NCI-H1436 (cell line): ENCODE results near the gene ST3GAL4.
"Not testable (repeated sequence)": the region's sequence is repeated elsewhere in the genome, so short reads cannot be mapped to it uniquely, and the experiment has no call there.

Experiments
- DNase-seq: peaks from one replicate; lab custom pipeline; 2025; lab: John Stamatoyannopoulos, UW

The ST3GAL4 gene

DNA sequence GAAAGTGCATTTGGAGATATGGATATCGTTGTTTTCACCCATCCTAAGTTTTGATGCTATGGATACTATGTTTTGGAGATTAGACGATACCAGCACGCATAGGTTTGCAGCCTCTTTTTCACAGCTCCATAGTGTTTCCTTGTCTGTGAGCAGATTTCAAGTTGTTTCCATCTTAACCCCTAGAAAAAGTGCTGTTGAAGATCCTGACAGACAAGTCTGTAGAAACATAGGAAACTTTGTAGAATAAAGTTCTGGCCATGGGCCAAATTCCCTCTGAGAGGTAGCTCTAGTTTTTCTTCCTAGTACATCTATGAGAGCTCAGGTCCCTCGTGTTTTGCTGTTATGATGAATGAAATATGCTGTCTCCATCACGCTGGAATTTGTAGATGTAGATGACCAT lies 32.4 kb downstream of the ST3GAL4 start:
- no peak for DNase-seq

DNA sequence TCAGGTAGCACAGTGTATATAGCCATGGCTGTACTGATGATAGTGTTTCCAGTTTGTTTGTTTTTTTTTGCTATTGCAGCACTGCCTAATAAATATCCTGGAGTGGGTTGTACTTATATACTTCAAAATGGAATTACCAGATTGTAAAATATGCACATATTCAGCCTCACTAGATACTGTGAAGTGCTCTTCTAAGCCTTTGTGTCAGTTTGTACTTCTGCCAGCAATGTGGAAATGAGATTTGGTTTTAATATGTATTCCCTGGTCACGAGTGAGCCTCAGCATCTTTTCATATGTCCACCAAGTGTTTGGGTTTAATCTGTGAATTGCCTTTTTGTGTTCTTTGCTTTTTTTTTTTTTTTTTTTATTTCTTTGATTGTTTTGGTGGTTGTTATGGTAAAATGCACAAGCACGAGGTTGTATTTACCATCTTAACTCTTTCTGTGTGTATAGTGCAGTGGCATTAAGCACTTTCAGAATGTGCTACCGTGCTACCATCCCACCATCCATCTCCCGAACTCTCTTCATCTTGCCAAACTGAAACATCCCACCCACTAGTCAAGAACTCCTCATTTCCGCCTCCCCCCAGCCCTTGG lies 34.9 kb downstream of the ST3GAL4 start:
- no peak for DNase-seq

DNA sequence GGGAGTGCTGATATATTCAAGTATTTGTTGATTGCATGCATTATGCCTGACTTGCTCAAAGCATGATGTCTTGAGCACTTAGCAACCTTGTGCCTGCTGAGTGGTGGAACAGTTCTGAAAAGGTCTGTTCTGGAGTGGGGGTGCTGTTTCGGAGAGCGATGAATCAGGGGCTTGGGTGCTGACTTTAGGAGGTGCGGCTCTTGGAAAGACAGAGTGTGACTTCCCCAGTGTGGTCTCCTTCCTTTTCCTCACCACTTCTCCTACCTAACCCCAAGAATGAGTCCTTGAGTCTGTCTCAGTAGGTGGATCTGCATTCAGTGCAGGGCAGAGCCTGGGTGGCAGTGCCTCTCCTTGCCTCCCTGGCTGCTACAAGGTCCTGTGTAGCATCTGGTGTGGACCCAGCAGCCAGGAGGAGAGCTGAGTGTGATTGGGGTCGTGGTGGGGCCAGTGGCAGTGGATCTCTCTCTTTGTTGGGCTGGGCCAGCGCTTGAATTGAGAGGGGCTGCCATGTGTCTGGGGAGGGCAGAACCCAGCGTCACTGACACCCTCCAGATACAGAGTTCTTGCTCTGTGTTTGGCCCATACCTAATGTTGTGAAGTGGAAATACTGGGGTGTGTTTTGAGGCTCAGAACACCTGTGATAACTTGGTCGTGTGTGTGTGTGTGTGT lies 35.9 kb downstream of the ST3GAL4 start:
- DNase-seq, result no peak

DNA sequence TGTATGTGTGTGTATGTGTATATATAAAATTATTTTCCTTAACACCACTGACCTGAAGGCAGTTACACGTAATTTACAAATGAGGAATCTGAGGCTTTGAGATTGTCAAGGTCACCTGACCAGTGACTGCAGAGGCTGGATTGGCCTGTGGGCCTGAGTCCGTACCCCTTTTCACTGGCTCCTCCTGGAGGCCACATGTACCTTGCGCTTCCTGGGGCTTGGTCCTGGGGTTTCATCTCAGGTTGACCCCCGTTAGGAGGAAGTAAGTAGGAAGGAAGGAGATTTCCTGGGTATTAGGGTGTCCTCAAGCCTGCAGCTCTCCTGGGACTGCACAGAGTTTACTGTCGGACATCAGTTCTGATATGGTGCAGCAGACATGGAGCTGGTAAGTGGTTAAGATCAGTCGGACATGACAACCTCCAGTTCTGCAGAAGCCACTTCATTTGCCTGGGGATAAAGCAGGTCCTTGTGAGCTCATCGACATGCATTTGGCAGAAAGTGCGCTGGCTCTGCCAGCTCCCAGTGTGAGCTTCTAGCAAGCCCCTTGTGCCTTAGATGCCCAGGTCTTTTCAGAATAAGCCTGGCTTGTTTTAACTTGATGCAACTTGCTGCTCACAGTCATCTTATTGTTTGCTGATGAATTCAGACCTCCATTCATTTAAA lies 36.6 kb downstream of the ST3GAL4 start:
- DNase-seq, result no peak

DNA sequence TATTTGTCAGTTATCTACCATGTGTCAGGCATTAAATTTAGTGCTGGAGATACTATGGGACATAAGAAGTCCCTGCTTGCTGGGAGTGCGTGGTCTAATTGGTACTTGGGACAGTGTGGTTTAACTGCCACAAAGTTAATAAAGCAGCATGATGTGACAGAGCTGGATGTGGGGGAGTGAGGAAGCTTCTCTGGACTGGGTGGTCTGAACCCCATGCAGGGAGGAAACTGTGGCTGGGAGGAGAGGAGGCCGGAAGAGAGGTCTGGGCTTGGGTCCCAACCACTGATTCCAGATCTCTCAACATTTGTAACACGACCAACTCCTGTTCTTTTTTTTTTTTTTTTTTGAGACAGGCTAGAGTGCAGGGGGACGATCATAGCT lies 37.1 kb downstream of the ST3GAL4 start:
- DNase-seq, result no peak

DNA sequence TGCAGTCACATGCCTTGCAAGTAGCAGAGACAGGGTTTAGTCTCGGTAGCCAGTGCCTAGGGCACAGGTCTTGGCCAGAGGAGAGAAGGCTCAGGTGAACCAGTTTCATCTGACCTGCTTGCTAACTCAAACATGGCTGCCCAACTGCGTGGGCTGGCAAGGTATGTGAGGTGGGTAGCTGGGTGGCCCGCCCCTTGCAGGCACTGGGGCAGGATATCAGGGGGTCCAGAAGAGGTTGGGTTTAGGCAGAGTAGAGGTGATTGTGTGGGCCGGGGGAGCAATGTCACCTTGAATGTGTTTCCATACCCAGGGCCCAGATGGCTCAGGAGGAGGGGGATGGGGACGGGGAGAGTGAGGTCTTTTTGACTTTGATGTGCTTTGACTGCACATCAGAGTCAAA lies 37.7 kb downstream of the ST3GAL4 start:
- no peak for DNase-seq

DNA sequence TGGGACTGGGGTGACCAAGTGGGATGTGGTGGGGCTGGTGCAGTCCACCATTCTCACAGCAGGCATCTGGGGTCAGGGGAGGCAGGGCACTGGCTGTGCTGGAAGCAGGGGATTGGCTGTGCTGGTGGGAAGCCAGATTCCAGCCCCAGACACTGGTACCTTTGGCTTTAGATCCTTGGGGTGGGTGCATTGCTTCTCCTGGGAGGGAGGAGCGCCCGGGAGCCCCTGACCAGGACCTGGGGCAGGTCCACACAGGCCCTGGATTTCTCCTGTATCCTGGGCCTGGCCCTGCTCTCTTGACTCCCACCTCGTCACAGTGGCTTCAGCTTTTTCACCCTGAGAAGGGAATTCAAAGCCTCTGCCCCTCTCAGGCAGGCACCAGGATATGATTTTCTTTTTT lies 38.5 kb downstream of the ST3GAL4 start:
- DNase-seq, result no peak

DNA sequence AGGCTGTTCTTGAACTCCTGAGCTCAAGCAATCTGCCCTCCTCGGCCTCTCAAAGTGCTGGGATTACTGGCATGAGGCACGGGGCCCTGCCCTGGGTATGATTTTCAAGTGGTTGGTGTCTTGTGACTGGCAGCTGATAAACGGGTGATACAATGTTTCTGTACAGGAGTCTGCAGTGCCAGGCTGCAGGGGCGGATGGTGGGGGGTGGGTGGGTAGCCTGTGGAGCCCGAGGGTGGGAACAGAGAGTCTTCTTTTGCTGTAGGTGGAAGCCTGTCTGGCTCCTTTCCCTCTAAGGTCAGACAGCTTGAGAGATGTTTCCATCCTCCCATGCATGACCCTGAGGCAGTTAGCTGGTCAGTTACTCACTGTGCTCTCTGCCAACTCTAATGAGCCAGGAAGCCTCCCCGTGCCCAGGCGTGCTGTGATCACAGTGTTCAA lies 39.2 kb downstream of the ST3GAL4 start:
- not testable (repeated sequence) for DNase-seq

DNA sequence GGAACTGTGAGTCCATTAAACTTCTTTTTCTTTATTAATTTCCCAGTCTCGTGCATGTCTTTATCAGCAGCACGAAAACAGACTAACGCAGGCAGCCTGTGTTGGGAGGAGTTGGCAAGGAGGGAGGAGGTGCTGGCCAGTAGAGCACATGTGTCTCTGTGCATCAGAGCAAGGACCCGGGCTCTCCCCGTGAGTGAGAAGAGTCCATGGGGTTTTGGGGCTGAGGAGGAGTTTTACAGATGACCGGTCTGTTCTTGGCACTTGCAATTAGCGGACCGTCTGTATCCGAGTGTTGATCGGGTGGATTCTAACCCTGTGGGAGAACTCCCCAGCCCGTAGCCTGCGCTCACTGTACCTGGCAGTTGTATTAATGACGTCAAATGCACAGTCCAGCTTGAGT lies 40.3 kb downstream of the ST3GAL4 start:
- DNase-seq, result not testable (repeated sequence)

DNA sequence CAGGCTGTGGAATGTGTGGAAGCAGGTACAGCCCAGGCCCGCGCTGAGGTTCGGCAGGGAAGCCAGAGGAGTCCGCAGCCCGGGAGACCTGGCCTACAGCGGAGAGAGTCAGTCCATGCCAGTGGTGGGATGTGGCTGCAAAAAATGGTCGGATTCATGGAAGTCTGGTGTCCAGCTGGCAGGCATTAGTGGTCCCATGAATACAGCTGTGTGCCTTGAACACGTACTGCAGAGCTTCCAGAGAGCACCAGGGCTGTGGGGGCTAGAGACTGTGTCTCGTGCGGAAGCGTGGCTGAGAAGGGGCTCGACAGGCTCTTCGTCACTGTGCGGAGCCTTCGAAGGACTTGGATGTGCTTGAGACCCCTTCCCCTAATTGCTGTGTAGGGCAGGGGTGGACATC lies 40.8 kb downstream of the ST3GAL4 start:
- DNase-seq, result not testable (repeated sequence)

DNA sequence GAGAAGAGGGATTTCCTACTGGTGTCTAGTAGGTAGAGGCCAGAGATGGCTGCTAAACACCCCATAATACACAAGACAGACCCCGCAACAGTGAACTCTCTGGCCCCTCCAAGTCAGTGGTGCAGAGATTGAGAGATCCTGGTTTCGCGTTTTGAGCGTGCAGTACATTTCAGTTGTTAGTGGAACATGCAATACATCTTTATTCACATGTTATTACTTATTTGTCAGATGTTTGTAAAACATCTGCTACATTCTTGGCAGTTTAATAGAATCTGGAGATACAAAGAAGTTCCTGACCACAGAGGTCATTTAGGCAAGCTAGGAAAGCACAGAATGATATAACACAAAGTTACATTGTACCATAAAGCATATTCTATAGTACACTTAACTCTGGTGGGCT lies 41.5 kb downstream of the ST3GAL4 start:
- DNase-seq, result no peak

DNA sequence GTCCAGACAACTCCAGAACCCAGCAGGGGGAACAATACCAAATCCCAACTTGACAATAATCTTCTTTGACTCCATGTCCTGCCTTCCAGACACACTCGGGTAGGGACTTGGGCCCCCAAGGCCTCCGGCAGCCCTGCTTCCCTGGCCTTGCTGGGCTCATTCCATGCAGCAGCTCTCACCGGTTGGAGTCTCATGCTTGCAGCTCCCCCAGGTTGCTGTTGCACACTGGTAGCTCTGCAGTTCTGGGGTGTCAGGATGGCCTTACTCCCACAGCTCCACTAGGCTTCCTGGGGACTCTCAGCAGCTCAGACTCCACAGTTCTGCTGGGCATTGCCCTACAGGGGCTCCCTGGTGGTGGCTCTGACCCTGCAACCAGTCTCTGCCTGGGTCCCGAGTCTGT lies 42.8 kb downstream of the ST3GAL4 start:
- no peak for DNase-seq

DNA sequence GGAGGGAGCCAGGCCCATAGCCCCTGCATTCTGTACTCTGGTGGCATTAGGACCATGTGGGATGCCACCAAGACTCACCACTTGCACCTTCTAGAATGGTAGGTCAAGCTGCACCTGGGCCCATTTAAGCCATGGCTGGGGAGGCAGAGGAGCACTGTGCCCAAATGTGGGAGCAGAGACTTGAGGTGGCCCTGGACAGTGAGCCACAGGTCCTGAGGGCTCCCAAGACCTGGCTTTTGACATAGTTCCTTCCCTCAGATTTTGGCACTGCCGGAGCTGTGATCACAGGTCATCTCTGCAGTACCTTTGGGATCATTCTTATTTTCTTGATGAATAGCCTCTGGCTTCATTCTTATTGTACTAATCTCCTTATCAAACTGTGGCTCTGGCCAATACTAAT lies 43.2 kb downstream of the ST3GAL4 start:
- DNase-seq, result no peak

DNA sequence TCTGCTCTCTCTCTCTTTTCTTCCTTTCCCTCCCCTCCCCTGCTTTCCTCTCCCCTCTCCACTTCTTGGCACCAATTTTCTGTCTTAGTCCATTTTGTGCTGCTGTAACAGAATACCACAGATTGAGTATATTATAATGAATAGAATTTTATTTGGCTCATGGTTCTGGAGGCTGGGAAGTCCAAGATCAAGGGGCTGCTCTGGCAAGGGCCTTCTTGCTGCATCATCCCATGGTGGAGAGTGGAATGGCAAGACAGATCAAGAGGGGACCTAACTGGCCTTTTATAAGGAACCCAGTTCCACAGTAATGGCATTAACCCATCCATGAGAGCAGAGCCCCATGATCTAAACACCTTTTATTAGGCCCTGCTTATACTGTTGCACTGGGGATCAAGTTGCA lies 44.5 kb downstream of the ST3GAL4 start:
- no peak for DNase-seq

DNA sequence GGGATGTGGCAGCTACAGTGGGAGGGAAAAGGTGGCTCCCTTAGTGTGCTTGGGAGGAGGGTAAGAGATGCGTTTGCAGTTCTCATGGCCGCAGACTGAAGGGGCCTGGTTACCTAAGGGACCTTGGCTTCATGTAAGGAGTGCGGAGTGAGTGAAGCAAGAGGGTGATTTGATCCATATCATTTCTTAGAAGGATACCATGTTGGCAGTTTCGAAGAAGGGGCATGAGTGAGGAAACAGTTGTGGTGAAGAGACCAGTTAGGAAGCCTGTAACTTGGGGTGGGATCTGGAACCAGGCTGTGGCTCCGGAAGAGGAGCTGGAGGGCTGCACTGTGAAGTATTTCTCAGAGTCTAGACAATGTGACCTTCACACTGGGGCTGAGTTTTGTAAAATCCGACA lies 45.0 kb downstream of the ST3GAL4 start:
- no peak for DNase-seq

DNA sequence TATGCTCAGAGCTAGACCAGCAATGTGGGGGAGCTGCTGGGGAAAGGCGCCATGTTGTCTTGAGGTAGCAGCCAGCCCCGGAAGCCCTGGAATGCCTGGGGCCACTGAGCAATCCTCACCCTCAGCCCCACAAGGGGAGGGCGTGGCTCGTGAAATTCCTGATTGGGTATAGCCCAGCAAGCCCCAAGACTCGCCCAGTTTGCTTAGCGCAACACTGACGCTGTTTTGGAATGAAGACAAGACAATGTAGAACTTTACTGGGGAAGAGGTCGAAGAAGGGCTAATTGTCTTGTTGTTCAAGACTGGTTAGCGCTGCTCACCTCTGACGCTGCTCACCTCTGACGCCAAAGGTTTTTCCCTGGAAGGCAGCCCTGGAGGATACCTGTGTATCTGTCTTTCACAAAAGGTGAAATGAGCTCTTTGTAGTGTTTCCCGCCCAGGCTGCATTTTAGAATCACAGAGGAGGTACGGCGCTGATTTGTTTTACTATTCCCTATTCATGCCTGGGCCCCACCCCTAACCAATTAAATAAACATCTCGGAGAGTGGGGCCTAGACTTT lies 47.6 kb downstream of the ST3GAL4 start:
- DNase-seq, result no peak

DNA sequence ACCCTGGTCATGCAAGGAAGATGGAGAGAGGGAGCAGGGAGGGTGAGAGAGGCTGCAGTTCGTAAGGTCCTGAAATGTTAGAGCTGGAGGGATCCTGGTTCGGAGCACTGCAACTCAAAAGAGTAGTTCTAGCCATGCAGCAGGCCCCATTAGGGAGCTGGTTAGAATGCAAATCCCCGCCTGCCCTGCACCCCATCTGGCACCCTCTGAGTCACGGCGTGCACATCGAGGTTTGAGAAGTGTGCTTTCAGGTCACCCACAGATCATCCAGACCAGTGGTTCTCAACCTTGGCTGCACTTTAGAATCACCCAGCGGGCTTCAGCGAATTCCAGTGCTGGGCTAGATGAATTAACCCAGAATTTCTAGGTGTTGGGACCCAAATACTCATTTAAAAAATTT lies 48.2 kb downstream of the ST3GAL4 start:
- DNase-seq, result no peak

DNA sequence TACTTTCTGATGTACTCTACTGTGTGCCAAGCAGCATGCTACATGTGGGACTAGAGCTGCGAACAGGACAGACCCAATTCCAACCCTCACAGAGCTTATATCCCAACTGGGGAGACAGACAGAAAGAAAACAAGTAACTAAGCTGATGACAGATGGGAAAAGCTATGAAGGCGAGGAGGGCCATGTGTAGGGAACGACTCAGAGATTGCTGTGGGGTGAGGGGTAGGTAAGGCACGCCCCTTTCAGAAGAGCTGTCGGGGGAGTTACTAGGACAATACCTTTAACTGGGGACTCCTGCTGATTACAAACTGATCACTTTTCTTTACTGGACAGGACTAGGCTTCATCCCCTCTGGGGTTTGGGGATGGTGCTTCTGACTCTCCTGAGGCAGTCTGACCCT lies 48.9 kb downstream of the ST3GAL4 start:
- no peak for DNase-seq

DNA sequence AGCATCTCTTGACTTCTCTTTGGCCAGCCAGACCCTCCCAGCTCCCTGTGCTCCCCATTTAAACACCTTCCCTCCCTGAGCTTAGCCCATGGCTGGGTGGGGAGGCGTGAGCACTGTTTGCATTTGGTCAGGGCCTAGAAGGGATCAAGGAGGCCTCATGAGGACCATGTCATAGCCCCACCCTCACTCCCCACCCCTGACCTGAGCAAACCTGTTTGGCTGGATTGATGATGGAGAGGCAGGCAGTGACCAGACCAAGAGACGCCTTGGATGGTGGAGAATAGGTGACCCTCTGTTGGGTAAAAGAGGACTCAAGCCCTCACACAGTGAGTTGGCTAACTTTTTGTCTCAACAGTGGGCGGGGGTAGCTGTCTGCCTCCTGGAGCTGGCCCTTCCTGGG lies 49.9 kb downstream of the ST3GAL4 start:
- no peak for DNase-seq

DNA sequence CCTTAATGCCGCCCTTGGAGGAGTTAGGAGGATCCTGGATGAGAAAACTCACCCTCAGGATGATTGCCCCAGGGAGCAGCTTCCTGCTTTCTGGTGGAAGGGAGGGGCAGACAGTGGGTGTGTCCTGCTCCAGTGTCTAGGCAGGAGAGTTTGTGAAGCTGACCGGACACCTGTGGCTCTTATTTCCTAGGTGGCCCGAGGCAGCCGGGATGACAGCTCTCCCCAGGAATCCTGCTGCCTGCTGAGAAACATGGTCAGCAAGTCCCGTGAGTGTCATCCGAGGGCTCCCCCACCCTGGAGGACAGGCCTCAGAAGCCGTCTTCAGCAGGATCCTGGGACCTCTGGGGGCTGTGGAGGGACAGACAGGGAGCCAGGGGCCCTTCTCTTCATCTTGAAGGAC lies 50.4 kb downstream of the ST3GAL4 start:
- DNase-seq, result no peak

DNA sequence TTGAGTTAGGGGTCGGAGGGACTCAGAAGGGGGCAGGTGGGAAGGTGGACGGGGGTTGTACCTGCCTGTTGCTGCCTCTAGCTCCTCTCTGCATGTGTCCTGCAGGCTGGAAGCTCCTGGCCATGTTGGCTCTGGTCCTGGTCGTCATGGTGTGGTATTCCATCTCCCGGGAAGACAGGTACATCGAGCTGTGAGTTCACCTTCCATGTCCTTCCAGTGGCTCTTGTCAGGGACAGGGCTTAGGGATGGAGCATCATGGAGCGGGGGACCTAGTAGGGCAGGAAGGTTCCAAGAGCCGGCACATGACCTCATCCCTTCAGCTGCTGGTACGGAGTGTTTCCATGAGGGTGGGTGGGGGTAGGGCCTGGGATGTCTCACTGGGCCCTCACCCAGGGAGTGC lies 50.9 kb downstream of the ST3GAL4 start:
- DNase-seq, result no peak

DNA sequence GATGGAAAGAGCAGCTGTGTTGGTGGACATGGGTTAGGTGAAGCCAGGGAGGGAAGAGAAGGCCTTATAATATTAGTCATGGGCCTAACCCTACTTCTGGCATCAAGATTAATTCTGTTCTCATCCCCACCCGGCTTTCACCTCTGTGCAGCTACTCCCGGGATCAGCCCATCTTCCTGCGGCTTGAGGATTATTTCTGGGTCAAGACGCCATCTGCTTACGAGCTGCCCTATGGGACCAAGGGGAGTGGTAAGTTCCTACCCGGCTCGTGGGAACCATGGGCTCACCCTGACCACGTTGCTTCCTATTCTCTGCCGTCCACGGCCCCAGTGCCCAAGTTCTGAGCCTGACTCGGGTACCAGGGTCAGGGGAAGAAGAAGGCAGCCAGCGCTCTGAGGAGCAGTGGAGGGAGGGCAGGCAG lies 51.6 kb downstream of the ST3GAL4 start:
- DNase-seq, result no peak

DNA sequence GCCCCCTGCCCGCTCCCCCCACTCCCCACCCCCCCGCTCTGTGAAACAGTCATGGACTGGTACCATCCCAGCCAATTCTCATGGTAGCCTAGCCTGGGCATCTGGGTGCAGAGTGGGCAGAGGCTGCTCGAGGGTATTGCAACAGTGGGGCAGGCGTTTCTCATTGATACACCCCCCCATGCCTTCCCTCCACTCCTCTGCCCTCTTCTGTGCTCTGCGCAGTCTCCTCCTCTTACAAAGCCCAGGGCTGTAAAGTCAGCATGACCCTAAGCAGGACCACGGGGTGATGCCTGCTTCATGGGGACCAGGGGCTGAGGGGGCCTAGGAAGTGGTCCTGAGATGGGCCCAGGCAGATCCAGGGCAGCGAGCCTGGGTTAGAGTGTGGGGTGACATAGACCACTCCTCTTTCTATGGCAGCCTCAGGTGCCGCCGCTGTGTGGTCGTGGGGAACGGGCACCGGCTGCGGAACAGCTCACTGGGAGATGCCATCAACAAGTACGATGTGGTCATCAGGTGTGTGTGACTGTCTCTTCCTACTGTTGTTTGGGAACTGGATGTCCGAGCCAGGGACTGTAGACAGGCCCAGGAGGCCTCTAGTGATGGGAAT lies 52.3 kb downstream of the ST3GAL4 start:
- DNase-seq, result no peak
